HCT116 (cell line): ENCODE data around the gene B4GALNT4.

Experiments
- REST ChIP-seq: IDR thresholded peaks from 2 replicates; pipeline ENCODE4 v1.6.1; 2012; ENCODE audit warnings: low read depth
- SRF ChIP-seq: IDR thresholded peaks from 2 replicates; pipeline ENCODE4 v1.6.1; 2012; ENCODE audit warnings: low read depth
- ZNF274 ChIP-seq: fragments of 200-500 bp; sonication (Bioruptor generic); IDR thresholded peaks from 2 replicates; pipeline ENCODE4 v1.6.1; 2014; ENCODE audit warnings: mild to moderate bottlenecking, low read depth, low read length, inconsistent platforms
- TF ChIP-seq, protein P1 (sequence below), 3 experiments: fragments of 200-600 bp in 1 of 3; sonication (generic) in 1 of 3; IDR thresholded peaks in 2 of 3; conservative IDR thresholded peaks in 1 of 3; 2 replicates each; pipeline ENCODE4 v1.5.1; 2012 to 2017; ENCODE audit warnings: low read depth in 2 of 3, low read length in 2 of 3, antibody characterized with exemption in 1 of 3, borderline replicate concordance in 1 of 3, control low read depth in 1 of 3, mild to moderate bottlenecking in 1 of 3, mixed read lengths in 1 of 3, mixed run types in 1 of 3, moderate library complexity in 1 of 3; ENCODE audit not compliant: insufficient read depth in 1 of 3
- TF ChIP-seq, protein P2 (sequence below): IDR thresholded peaks from 2 replicates; pipeline ENCODE4 v1.6.1; 2012

GRCh38 chr11:367956-368413 lies 1.3 kb upstream of the B4GALNT4 start:
- no peak for TF ChIP-seq ZNF274
- TF ChIP-seq, protein P1, sequence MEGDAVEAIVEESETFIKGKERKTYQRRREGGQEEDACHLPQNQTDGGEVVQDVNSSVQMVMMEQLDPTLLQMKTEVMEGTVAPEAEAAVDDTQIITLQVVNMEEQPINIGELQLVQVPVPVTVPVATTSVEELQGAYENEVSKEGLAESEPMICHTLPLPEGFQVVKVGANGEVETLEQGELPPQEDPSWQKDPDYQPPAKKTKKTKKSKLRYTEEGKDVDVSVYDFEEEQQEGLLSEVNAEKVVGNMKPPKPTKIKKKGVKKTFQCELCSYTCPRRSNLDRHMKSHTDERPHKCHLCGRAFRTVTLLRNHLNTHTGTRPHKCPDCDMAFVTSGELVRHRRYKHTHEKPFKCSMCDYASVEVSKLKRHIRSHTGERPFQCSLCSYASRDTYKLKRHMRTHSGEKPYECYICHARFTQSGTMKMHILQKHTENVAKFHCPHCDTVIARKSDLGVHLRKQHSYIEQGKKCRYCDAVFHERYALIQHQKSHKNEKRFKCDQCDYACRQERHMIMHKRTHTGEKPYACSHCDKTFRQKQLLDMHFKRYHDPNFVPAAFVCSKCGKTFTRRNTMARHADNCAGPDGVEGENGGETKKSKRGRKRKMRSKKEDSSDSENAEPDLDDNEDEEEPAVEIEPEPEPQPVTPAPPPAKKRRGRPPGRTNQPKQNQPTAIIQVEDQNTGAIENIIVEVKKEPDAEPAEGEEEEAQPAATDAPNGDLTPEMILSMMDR (IDR thresholded peaks at IDR 0.05 in 2 of 3, conservative IDR thresholded peaks at IDR 0.05 in 1 of 3; ENCODE audit: borderline replicate concordance in 1 of 3, insufficient read depth in 1 of 3, low read depth in 2 of 3, low read length in 2 of 3): no peak
- no peak for TF ChIP-seq REST
- TF ChIP-seq, protein P2, sequence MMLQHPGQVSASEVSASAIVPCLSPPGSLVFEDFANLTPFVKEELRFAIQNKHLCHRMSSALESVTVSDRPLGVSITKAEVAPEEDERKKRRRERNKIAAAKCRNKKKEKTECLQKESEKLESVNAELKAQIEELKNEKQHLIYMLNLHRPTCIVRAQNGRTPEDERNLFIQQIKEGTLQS: no peak
- no peak for TF ChIP-seq SRF
